Measurements from ENCODE around the gene POU6F2.

- TF ChIP-seq CTCF (conservative IDR thresholded peaks at IDR 0.05; ENCODE audit: low read depth in 2 of 2) (no peak), EZH2phosphoT487 (IDR thresholded peaks at IDR 0.05; ENCODE audit: unreplicated experiment) (no peak), POLR2AphosphoS5 (IDR thresholded peaks at IDR 0.05; ENCODE audit: low read depth) (no peak), REST (IDR thresholded peaks at IDR 0.05; ENCODE audit: unreplicated experiment) (no peak), EZH2 (IDR thresholded peaks at IDR 0.05; ENCODE audit: low read depth, unreplicated experiment) (no peak), ZNF331 (CRISPR knock-in tag; IDR thresholded peaks at IDR 0.05; ENCODE audit: low read depth) (no peak), ETS1 (IDR thresholded peaks at IDR 0.05) (no peak), STAT1 (IDR thresholded peaks at IDR 0.05; ENCODE audit: unreplicated experiment) (no peak), CREB1 (CRISPR knock-in tag; IDR thresholded peaks at IDR 0.05; ENCODE audit: low read depth) (no peak)
These were observed 436.0 kb downstream of the POU6F2 start for GRCh38 chr7:39413636-39414223.

All from GM23338 (cell line).